HG03097 (cell line): ENCODE measurements around the gene NEK4.

Source experiments
- ATAC-seq: cut with Tn5 transposase; IDR thresholded peaks from one replicate; pipeline ENCODE4 v1.9.1; 2021; ENCODE audit not compliant: unreplicated experiment, low FRiP score

Gene NEK4

GRCh38 chr3:52770496-52771333, at the start of gene NEK4:
Gene NEK4, minus strand, starts transcription at chr3:52770940. Its CDS starts 194 bp downstream, at chr3:52770746.
- peak; percentile 93 for ATAC-seq

DNA sequence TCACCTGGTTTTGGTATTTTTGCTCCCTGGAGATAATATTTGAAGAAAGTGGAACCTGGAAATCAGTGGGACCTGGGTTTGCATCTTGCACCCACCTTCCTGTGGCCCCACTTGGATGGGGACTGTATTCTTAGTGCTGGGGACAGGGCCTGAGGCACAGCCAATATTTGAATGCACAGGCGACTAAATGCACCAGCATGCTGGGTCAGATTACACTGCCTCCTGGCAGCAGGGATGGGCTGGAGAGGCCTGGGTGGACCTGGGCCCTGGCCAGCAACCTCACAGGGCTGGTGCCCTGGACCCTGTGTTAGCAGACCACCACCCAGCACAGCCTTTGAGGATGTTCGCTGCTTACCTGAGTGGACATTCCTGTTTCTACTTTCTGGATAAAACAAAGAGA, 49.2 kb upstream of the NEK4 start:
- no peak for ATAC-seq

DNA sequence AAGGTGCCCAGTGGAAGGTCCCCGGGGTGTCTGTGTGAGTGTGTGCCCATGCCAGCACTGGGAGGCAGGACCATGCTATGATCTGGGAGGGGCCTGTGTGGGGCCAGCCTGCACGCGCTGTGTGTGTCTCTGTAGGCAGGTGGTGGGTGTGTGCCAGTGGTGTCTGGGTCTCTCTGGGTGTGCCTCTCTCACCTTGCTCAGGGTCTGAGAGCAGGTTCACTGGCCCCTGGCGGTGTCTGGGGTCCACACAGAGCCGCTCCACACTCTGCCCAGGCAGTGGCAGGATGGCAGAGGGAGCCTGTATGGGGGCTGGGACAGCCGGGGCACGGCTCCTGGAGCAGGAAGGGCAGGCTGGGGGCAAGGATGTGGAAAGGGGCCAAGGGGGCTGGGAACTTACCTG, 47.1 kb upstream of the NEK4 start:
- no peak for ATAC-seq

DNA sequence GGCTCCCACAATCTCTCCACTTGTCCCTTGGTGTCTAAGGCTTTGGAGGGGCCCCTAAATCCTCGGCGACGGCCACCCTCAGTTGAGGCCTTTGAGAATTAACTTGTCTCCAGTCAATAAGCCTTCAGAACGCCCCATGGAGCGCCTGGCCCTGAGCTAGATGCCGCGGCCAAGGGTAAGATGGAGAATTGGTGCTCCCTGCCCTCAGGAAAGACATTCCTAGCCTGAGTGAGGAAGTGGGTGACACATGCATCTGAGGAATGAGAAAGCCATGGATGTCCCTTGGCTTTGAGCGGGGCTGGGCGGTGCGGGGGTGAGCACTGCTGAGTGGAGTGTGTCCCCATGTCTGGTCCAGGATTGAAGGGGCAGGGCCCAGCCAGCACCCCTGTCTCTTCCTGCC, 46.5 kb upstream of the NEK4 start:
- no peak for ATAC-seq

GRCh38 chr3:52816654-52817053, 45.9 kb upstream of the NEK4 start:
- no peak for ATAC-seq

DNA sequence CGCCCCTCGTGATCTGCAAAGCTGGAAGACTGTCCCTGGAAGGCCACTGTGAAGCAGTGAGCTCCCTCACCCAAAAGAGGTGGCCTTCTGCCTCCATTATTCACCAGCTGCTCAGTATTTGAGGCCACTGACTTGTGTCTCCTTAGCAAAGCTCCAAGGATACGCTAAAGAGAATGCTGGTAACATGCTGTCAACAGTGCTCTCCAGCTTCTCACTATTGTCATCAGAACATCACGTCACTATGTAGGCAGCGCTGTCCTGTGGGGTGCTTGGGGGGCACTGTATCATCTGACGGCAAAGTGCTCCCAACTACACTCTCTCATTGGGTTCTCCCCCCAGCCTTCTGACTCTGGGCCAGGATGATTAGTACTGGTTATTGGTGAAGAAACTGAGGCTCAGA, 45.5 kb upstream of the NEK4 start:
- ATAC-seq, result no peak

GRCh38 chr3:52813810-52814209, 43.1 kb upstream of the NEK4 start:
- no peak for ATAC-seq

- no peak for ATAC-seq
These were observed 40.8 kb upstream of the NEK4 start for GRCh38 chr3:52811452-52812011.

- ATAC-seq, result no peak
These were observed 40.2 kb upstream of the NEK4 start for GRCh38 chr3:52810923-52811322.

- ATAC-seq, result no peak
These were observed 39.1 kb upstream of the NEK4 start for GRCh38 chr3:52809662-52810377.

DNA sequence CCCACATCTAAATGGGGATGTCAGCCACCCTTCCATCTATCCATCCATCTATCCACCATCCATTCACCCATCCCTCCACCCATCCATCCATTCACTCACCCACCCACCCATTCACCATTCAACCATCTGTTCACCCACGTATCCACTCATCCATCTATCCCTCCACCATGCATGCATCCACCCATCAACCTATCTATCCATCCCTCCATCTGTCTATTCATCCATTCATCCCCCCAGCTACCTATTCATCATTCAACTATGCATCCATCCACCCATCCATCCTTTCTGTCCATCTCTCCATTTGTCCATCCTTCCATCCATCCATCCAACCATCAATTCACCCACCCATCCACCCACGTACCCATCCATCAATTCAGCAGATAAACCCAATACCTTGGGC, 38.4 kb upstream of the NEK4 start:
- ATAC-seq, result no peak

DNA sequence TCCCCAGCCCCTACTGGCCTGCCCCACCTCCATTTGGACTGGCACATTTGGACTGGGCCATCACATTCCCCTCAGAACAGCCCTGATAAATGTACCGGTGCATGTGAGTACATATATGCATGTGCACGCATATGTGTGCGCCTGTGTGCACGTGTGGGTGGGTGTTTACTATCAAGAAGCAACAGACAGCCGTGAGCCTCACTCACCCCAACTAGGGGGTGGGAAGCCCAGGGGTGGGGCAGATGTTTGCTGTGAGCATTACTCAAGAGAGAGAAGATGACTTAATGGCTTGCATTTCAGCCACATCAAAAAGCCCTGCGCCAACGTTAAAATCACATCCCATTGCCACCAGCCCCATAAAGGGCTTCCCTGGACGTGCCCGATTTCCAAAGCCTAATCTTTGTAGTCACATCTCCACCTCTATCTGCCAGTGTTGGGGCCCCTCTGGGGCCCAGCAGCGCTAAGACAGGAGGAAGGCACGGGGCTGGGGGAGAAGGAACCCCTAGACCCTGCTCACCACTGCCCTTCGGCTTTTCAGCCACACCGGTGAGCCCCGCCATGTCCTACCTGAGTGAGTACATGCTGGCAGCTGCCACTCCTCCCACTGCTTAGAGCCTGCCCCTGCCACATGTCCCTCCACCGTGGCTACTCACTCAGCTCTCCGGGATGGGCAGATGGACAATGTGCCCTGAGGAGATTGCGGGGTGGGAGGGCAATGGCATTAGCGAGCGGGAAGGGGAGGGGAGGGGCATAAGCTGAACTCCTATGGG, 34.7 kb upstream of the NEK4 start:
- ATAC-seq, result no peak

GRCh38 chr3:52801839-52802238, 31.1 kb upstream of the NEK4 start:
- no peak for ATAC-seq

GRCh38 chr3:52800079-52800478, 29.3 kb upstream of the NEK4 start:
- no peak for ATAC-seq

GRCh38 chr3:52798978-52799476, 28.3 kb upstream of the NEK4 start:
- no peak for ATAC-seq

- no peak for ATAC-seq
These were observed 27.7 kb upstream of the NEK4 start for GRCh38 chr3:52798376-52798977.

DNA sequence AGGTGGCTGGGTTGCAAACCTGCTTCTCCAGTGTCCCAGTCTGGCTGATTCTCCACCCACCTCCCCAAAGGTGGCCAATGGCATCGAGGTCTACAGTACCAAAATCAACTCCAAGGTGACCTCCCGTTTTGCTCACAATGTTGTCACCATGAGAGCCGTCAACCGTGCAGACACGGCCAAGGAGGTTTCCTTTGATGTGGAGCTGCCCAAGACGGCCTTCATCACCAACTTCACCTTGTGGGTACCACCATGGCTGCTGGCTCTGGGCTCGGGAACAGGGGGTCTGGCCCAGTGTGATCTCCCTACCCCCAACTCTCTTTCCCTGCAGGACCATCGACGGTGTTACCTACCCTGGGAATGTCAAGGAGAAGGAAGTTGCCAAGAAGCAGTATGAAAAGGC, 25.7 kb upstream of the NEK4 start:
- ATAC-seq, result no peak

DNA sequence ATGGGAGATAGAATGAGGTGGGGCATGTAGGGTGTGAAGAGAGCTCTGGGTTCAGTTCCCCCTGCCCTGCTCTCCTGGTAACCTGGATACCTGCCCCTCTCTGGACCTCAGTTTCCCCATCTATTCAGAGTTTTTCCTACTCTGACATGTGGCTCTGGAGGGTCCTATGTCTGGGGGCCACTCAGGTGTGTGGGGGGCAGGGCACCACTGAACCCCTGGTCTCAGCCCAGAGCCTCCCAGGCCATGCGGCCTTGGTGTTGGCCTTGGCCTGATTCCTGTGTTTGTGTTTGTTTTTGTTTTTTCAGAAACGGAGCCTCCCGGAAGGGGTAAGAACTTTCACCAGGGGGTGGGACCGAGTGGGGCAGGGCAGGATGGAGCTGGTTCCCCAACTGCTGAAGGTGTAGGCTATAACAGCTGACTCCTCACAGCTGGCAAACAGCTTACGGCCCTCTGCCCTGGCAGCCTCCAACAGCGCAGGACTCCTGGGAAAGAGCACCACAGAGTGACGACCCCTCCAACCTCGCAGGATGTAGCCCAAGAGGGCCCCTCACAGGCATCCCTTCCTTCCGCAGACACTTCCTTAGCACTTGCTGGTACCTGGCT, 24.7 kb upstream of the NEK4 start:
- ATAC-seq, result no peak

GRCh38 chr3:52794612-52795099, 23.9 kb upstream of the NEK4 start, which contains the start of gene ITIH3:
Gene ITIH3, plus strand, starts transcription at chr3:52794796. Its CDS starts 8 bp downstream, at chr3:52794804.
- no peak for ATAC-seq
